SU-DHL-6 (cell line): ENCODE data around the gene IGSF21.

Experiments
- H2AFZ ChIP-seq: fragments of 200-600 bp; sonication (generic); 2 replicates; pipeline ENCODE4 v1.6.1; 2014; ENCODE audit warnings: low read depth, mild to moderate bottlenecking, moderate library complexity, mixed read lengths, antibody characterized with exemption, low read length; ENCODE audit not compliant: severe bottlenecking
- H3F3A ChIP-seq: fragments of 200-600 bp; shearing (Covaris generic); 2 replicates; pipeline ENCODE4 v1.6.0; 2016; ENCODE audit warnings: antibody characterized with exemption, mild to moderate bottlenecking; ENCODE audit not compliant: insufficient read depth
- H3K27ac ChIP-seq: fragments of 200-600 bp; sonication (generic); 2 replicates; pipeline ENCODE4 v1.5.1; 2016; ENCODE audit warnings: low read depth, mild to moderate bottlenecking, low read length, moderate library complexity, mixed read lengths
- H3K27me3 ChIP-seq: fragments of 200-600 bp; sonication (generic), shearing (Covaris generic); 2 replicates; pipeline ENCODE4 v1.6.0; 2014; ENCODE audit warnings: mild to moderate bottlenecking, low read length
- H3K36me3 ChIP-seq: fragments of 200-600 bp; sonication (generic); 2 replicates; pipeline ENCODE4 v1.6.1; 2014; ENCODE audit warnings: mild to moderate bottlenecking, low read length, mixed read lengths
- H3K4me2 ChIP-seq: fragments of 300-600, 200-600 bp; shearing (Covaris generic), sonication (generic); 2 replicates; pipeline ENCODE4 v1.6.0; 2014; ENCODE audit warnings: low read length, low read depth, mild to moderate bottlenecking; ENCODE audit not compliant: poor library complexity, severe bottlenecking
- H3K4me3 ChIP-seq: fragments of 200-600 bp; sonication (generic); 2 replicates; pipeline ENCODE4 v1.5.1; 2014; ENCODE audit warnings: antibody characterized with exemption, low read length, mild to moderate bottlenecking, mixed read lengths; ENCODE audit not compliant: insufficient read depth, poor library complexity, severe bottlenecking
- H3K79me2 ChIP-seq: fragments of 200-600 bp; sonication (generic); 2 replicates; pipeline ENCODE4 v1.6.1; 2014; ENCODE audit warnings: mild to moderate bottlenecking, low read length, moderate library complexity; ENCODE audit not compliant: insufficient read depth
- H3K9ac ChIP-seq: fragments of 200-600 bp; sonication (generic); 2 replicates; pipeline ENCODE4 v1.7.0; 2014; ENCODE audit warnings: mild to moderate bottlenecking, low read length
- H3K9me2 ChIP-seq: fragments of 200-600 bp; sonication (generic); replicated peaks from 2 replicates; pipeline ENCODE4 v1.6.1; 2014; ENCODE audit warnings: low read length; ENCODE audit not compliant: insufficient read depth
- H3K9me3 ChIP-seq: fragments of 200-600 bp; sonication (generic); 2 replicates; pipeline ENCODE4 v1.6.1; 2014; ENCODE audit warnings: low read length, mixed read lengths; ENCODE audit not compliant: insufficient read depth
- H4K20me1 ChIP-seq: fragments of 200-600 bp; sonication (generic); 2 replicates; pipeline ENCODE4 v1.6.1; 2014; ENCODE audit warnings: low read depth, mild to moderate bottlenecking, antibody characterized with exemption, low read length, moderate library complexity, mixed read lengths
- EZH2phosphoT487 ChIP-seq: fragments of 200-600 bp; sonication (generic), shearing (Covaris generic); conservative IDR thresholded peaks from 2 replicates; pipeline ENCODE4 v1.6.1; 2018; ENCODE audit warnings: mild to moderate bottlenecking, antibody characterized with exemption, low read length, moderate library complexity, mixed read lengths
- TF ChIP-seq, protein P1 (sequence below): fragments of 200-600 bp; sonication (generic); IDR thresholded peaks from one replicate; pipeline ENCODE4 v1.5.1; 2017; ENCODE audit warnings: antibody characterized with exemption, mild to moderate bottlenecking, low read length, moderate library complexity; ENCODE audit not compliant: insufficient read depth, poor library complexity, severe bottlenecking

IGSF21 gene

GRCh38 chr1:18109756-18110597, 2.4 kb downstream of the IGSF21 start:
- Histone ChIP-seq H3K27me3 (no peaks in the 10 kb centered on the region), H3F3A (no peaks in the 10 kb centered on the region), H2AFZ (no peak overlapping the region), H3K4me3 (no peak overlapping the region), H3K9ac (no peak overlapping the region), H3K36me3 (no peaks in the 10 kb centered on the region), H3K27ac (no peak overlapping the region), H3K4me2 (no peak overlapping the region), H4K20me1 (no peaks in the 10 kb centered on the region), H3K79me2 (no peaks in the 10 kb centered on the region), H3K9me3 (no peaks in the 10 kb centered on the region), H3K9me2 (no peaks in the 10 kb centered on the region)
- TF ChIP-seq, protein P1, sequence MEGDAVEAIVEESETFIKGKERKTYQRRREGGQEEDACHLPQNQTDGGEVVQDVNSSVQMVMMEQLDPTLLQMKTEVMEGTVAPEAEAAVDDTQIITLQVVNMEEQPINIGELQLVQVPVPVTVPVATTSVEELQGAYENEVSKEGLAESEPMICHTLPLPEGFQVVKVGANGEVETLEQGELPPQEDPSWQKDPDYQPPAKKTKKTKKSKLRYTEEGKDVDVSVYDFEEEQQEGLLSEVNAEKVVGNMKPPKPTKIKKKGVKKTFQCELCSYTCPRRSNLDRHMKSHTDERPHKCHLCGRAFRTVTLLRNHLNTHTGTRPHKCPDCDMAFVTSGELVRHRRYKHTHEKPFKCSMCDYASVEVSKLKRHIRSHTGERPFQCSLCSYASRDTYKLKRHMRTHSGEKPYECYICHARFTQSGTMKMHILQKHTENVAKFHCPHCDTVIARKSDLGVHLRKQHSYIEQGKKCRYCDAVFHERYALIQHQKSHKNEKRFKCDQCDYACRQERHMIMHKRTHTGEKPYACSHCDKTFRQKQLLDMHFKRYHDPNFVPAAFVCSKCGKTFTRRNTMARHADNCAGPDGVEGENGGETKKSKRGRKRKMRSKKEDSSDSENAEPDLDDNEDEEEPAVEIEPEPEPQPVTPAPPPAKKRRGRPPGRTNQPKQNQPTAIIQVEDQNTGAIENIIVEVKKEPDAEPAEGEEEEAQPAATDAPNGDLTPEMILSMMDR: no peak
- no peak for TF ChIP-seq EZH2phosphoT487

- no peak overlapping the region for H3K4me3 ChIP-seq
- H3K9me3 ChIP-seq: no peaks in the 10 kb centered on the region
- H4K20me1 ChIP-seq: no peaks in the 10 kb centered on the region
- H3K27me3 ChIP-seq: no peaks in the 10 kb centered on the region
- no peak overlapping the region for H3K9ac ChIP-seq
- H3F3A ChIP-seq: no peaks in the 10 kb centered on the region
- H3K4me2 ChIP-seq: no peak overlapping the region
- no peaks in the 10 kb centered on the region for H3K79me2 ChIP-seq
- no peaks in the 10 kb centered on the region for H3K9me2 ChIP-seq
- H2AFZ ChIP-seq: no peak overlapping the region
- no peak overlapping the region for H3K27ac ChIP-seq
- no peaks in the 10 kb centered on the region for H3K36me3 ChIP-seq
- TF ChIP-seq, protein P1: no peak
- no peak for TF ChIP-seq EZH2phosphoT487
Observed at GRCh38 chr1:18110598-18110939, 3.0 kb downstream of the IGSF21 start.

- H3K79me2 ChIP-seq: no peaks in the 10 kb centered on the region
- no peaks in the 10 kb centered on the region for H3K9me3 ChIP-seq
- H3F3A ChIP-seq: no peaks in the 10 kb centered on the region
- H3K9me2 ChIP-seq: no peaks in the 10 kb centered on the region
- no peaks in the 10 kb centered on the region for H3K36me3 ChIP-seq
- H3K27ac ChIP-seq: no peak overlapping the region
- no peaks in the 10 kb centered on the region for H4K20me1 ChIP-seq
- H2AFZ ChIP-seq: no peak overlapping the region
- no peak overlapping the region for H3K4me3 ChIP-seq
- TF ChIP-seq EZH2phosphoT487: no peak
- TF ChIP-seq, protein P1: no peak
- H3K4me2 ChIP-seq: no peak overlapping the region
- H3K9ac ChIP-seq: no peak overlapping the region
- H3K27me3 ChIP-seq: no peaks in the 10 kb centered on the region
Observed at GRCh38 chr1:18110968-18111367, 3.4 kb downstream of the IGSF21 start.
